OCI-M2 (cell line): Measurements from ENCODE around the gene HINT2.

Experiments
- DNase-seq: peaks from one replicate; lab custom pipeline; 2025; ENCODE audit not compliant: unreplicated experiment; lab: John Stamatoyannopoulos, UW

The HINT2 gene

GRCh38 chr9:35781066-35781465 is 33.8 kb downstream of the HINT2 start:
- no peak for DNase-seq

GRCh38 chr9:35778496-35778895 is 36.3 kb downstream of the HINT2 start:
- DNase-seq: no peak

DNA sequence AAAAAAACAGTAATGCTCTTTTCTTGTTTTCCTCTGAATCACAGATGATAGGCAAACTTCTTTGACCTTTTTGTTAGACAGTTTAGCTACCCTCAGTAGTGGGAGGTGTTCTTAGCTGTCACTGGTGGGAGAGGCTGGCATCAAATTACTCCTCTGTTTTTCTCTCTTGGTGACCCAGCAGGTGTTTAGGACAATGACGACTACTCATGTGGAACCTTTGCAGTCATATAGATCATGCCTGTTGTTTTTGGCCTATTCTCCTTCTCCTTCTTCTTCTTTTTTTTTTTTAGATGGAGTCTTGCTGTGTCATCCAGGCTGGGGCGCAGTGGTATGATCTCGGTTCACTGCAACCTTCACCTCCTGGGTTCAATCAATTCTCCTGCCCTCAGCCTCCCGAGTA is 38.8 kb downstream of the HINT2 start:
- no peak for DNase-seq

- DNase-seq: no peak
These were observed 39.8 kb downstream of the HINT2 start for GRCh38 chr9:35774907-35775635.

DNA sequence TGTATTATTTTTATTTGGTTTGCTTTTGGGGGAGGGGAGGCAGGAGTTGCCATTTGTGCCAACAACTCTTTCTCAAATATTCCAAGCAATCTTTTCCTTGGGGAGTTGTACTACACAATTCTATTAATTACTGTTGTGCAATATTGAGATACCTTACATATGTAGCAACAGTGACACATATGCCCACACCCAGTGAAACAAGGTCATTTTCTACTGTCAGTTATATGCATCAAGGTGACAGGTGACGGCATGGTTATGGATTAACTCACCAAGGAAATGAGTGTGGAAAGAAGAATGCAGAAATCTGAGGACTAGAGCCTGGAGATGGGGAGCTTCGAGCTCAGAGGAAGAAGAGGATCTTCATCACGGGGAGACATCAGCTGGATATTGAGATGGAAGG is 42.9 kb downstream of the HINT2 start:
- DNase-seq: no peak

- DNase-seq: no peak
These were observed 43.3 kb downstream of the HINT2 start for GRCh38 chr9:35771534-35771933.

- no peak for DNase-seq
These were observed 43.8 kb downstream of the HINT2 start for GRCh38 chr9:35771075-35771433.

DNA sequence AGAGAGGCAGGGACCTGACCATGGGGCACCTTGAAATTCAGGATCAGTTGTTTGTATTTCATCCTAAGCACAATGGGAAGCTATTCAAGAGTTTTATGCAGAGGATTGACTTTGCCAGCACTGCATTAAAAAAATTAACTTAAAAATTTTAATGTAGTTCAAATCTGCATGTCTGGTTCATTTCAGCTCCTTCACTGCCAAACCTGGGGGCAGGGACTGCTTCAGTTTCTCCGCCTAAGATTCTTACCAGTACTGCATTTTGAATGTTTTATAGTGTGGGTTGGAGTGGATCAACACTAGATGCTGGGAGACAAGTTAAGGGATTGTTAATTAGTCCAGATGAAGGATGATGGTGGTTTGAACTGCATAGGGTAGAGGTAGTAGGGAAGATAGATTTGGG is 45.1 kb downstream of the HINT2 start:
- no peak for DNase-seq

DNA sequence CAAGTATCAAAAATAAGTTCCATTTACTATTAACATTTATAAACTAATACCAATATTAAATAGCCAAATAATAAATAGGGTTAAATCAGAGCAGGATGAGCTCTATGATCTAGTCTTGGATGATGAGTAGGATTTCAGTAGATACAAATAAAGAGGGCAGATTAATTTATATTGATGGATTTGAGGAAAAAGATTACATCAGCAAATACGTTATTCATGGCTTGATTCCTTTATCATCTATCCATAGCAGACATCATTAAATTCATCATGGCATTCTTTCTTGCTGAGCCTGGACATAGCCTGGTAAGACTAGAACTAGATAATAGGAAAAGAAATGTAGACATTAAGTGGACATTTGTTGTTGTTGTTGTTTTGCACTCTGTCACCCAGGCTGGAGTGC is 47.4 kb downstream of the HINT2 start:
- no peak for DNase-seq

DNA sequence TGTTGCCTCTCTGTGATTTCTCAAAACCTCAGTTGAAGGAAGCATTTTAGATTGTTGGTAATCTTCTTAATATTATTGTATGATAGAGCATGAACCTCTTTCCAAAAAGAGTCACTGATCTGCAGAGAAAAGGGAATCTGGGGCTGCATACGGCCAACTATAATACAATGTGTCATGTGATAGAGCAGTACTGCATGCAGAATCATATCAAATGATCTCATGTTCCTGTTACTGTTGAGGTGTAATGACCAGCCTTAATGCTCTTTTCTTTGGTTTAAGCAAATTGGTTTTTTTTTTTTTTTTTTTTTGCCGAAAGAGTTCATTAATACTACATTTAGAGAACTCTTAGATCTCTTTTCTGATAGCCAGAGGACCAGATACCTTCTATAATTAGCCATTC is 47.8 kb downstream of the HINT2 start:
- DNase-seq: no peak

GRCh38 chr9:35763803-35764202 is 51.0 kb downstream of the HINT2 start:
- no peak for DNase-seq

DNA sequence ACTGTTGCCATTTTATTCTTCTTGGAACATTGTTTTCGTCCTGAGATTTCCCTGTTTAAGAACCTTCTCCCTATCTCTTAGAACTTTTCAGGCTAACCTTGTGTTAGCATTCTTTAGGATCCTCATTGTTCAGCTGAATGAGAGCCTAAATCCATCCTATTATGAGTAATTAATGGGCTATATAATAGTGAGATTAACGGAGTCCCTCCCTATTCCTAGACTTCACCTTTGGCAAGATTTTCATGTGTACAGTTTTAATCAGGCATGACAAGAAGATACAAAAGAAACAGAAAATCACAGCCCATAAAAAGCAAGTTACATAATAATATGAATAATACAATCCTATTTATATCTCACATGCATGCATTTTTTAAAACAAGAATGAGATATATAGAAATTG is 51.7 kb downstream of the HINT2 start:
- no peak for DNase-seq
